CD4-positive, alpha-beta T cell (primary cell): ENCODE results near the gene SPTBN5. TPM values are rescaled to one million over a fixed set of nuclear protein-coding genes. Genes with fewer than 3 reads are reported as not detected.

ENCODE experiments used
- ATAC-seq: fragments of 200-7000 bp; cut with Tn5 transposase; one replicate; pipeline ENCODE4 v1.10.0; 2022; ENCODE audit warnings: mild to moderate bottlenecking; ENCODE audit not compliant: poor library complexity
- CTCF ChIA-PET: fragments of 350-600 bp; sonication (Branson Sonifier 250); formaldehyde crosslinking; loops from one replicate; lab custom pipeline; 2021; ENCODE audit warnings: antibody characterized with exemption, inconsistent platforms; lab: Charles Lee
- POLR2A ChIA-PET: fragments of 350-600 bp; sonication (Branson Sonifier 250); formaldehyde crosslinking; loops from one replicate; lab custom pipeline; 2021; ENCODE audit warnings: antibody characterized with exemption, inconsistent platforms; lab: Charles Lee
- DNase-seq, 14 experiments: peaks; one replicate each; pipeline ENCODE4 v3.0.0-alpha.2; 2013 to 2020; ENCODE audit warnings: mixed read lengths in 2 of 14
- H3K27ac ChIP-seq, 2 donors: one replicate each; pipeline versions ENCODE4 v1.5.1 to v1.7.0; 2013; ENCODE audit warnings: low read length in 2 of 2, low read depth in 1 of 2, mild to moderate bottlenecking in 1 of 2
- H3K27me3 ChIP-seq, 2 experiments: 1 replicate in 1 of 2; 2 replicates in 1 of 2; pipeline versions ENCODE4 v1.6.1 to v1.7.0; 2013; ENCODE audit warnings: low read length in 2 of 2, control low read depth in 1 of 2, mild to moderate bottlenecking in 1 of 2, moderate library complexity in 1 of 2; ENCODE audit not compliant: insufficient read depth in 2 of 2, control insufficient read depth in 1 of 2
- H3K36me3 ChIP-seq: one replicate; pipeline ENCODE4 v1.6.1; 2013; ENCODE audit warnings: low read length, control low read depth; ENCODE audit not compliant: insufficient read depth
- H3K4me1 ChIP-seq: one replicate; pipeline ENCODE4 v1.6.1; 2013; ENCODE audit warnings: low read length, control low read depth; ENCODE audit not compliant: insufficient read depth
- H3K4me3 ChIP-seq: one replicate; pipeline ENCODE4 v1.5.1; 2013; ENCODE audit warnings: mild to moderate bottlenecking, low read length, moderate library complexity
- H3K9me3 ChIP-seq, 2 experiments: 1 replicate in 1 of 2; 2 replicates in 1 of 2; pipeline versions ENCODE4 v1.6.1 to v1.7.0; 2013; ENCODE audit warnings: low read length in 2 of 2, mild to moderate bottlenecking in 2 of 2, control low read depth in 1 of 2, moderate library complexity in 1 of 2; ENCODE audit not compliant: control insufficient read depth in 1 of 2, insufficient read depth in 1 of 2
- H3K27ac Mint-ChIP-seq: one replicate; pipeline ENCODE4 v1.8.0; 2020; ENCODE audit warnings: mixed read lengths
- H3K27me3 Mint-ChIP-seq: one replicate; pipeline ENCODE4 v1.8.0; 2021; ENCODE audit warnings: mixed read lengths
- H3K36me3 Mint-ChIP-seq: one replicate; pipeline ENCODE4 v1.8.0; 2021; ENCODE audit warnings: low read depth, mixed read lengths
- H3K4me1 Mint-ChIP-seq: one replicate; pipeline ENCODE4 v1.8.0; 2021; ENCODE audit warnings: low read depth, mixed read lengths
- H3K4me3 Mint-ChIP-seq: one replicate; pipeline ENCODE4 v1.8.0; 2020; ENCODE audit warnings: mild to moderate bottlenecking, mixed read lengths
- H3K9me3 Mint-ChIP-seq: one replicate; pipeline ENCODE4 v1.8.0; 2020; ENCODE audit warnings: mixed read lengths
- intact Hi-C, 2 experiments: fragments of 100-400 bp; cut with DNase I in 1 of 2; cut with micrococcal nuclease in 1 of 2; formaldehyde crosslinking; loops; one replicate each; pipeline versions ENCODE4 v1.15.1 to v1.9.0; 2023 to 2025; cut with DNase I, micrococcal nuclease
- total RNA-seq, 174 experiments: library from RNA in 2 of 174; stranded (reverse) in 2 of 174; gene quantifications; one replicate each; pipeline ENCODE4 v1.2.3 and lab custom pipeline; 2021 to 2026
- TF ChIP-seq, protein P1 (sequence below): fragments of 200-600 bp; IDR thresholded peaks from one replicate; pipeline ENCODE4 v1.8.0; 2022; ENCODE audit warnings: antibody characterized with exemption, mild to moderate bottlenecking

Gene SPTBN5
- total RNA-seq, 2 experiments from 2014 or later, result 2.2 to 2.3 TPM

- no peak overlapping the region for H3K27ac ChIP-seq
- Mint-ChIP-seq H3K27ac (no peak overlapping the region), H3K27me3 (peaks cover 4% of the 10 kb centered on the region), H3K4me3 (no peak overlapping the region), H3K4me1 (peaks cover 22% of the 10 kb centered on the region), H3K36me3 (no peaks in the 10 kb centered on the region), H3K9me3 (no peaks in the 10 kb centered on the region)
- peaks cover 35% of the 10 kb centered on the region for H3K4me1 ChIP-seq
- intact Hi-C loops, result no loop called here
- TF ChIP-seq, protein P1, sequence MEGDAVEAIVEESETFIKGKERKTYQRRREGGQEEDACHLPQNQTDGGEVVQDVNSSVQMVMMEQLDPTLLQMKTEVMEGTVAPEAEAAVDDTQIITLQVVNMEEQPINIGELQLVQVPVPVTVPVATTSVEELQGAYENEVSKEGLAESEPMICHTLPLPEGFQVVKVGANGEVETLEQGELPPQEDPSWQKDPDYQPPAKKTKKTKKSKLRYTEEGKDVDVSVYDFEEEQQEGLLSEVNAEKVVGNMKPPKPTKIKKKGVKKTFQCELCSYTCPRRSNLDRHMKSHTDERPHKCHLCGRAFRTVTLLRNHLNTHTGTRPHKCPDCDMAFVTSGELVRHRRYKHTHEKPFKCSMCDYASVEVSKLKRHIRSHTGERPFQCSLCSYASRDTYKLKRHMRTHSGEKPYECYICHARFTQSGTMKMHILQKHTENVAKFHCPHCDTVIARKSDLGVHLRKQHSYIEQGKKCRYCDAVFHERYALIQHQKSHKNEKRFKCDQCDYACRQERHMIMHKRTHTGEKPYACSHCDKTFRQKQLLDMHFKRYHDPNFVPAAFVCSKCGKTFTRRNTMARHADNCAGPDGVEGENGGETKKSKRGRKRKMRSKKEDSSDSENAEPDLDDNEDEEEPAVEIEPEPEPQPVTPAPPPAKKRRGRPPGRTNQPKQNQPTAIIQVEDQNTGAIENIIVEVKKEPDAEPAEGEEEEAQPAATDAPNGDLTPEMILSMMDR, result no peak
- H3K27me3 ChIP-seq, result peaks cover 0 to 6% of the 10 kb centered on the region in 2 experiments
- ChIA-PET CTCF (interaction anchor here (1.4 kb wide), 1 partner anchor 17 kb away, joined by 3 read pairs; no protein-coding TSS in a partner anchor), POLR2A (no interaction called here)
- no peak for DNase-seq
- H3K9me3 ChIP-seq, result peaks cover 0 to 6% of the 10 kb centered on the region in 2 experiments
- H3K36me3 ChIP-seq, result no peaks in the 10 kb centered on the region
- no peak for ATAC-seq
- H3K4me3 ChIP-seq, result no peak overlapping the region
These were observed 6.7 kb downstream of the SPTBN5 start for GRCh38 chr15:41887161-41887560.

- intact Hi-C loops, result no loop called here
- Histone ChIP-seq H3K9me3 (peaks cover 0 to 6% of the 10 kb centered on the region in 2 experiments), H3K27ac (no peak overlapping the region), H3K27me3 (peaks cover 0 to 6% of the 10 kb centered on the region in 2 experiments), H3K4me3 (no peak overlapping the region), H3K4me1 (peaks cover 32% of the 10 kb centered on the region), H3K36me3 (no peaks in the 10 kb centered on the region)
- no peaks in the 10 kb centered on the region for H3K9me3 Mint-ChIP-seq
- ChIA-PET CTCF (interaction anchor here (1.4 kb wide), 1 partner anchor 18 kb away, joined by 3 read pairs; no protein-coding TSS in a partner anchor), POLR2A (no interaction called here)
- no peak for DNase-seq
- H3K4me3 Mint-ChIP-seq, result no peak overlapping the region
- H3K27me3 Mint-ChIP-seq, result peaks cover 4% of the 10 kb centered on the region
- H3K4me1 Mint-ChIP-seq, result peaks cover 17% of the 10 kb centered on the region
- no peak overlapping the region for H3K27ac Mint-ChIP-seq
- ATAC-seq, result no peak
- TF ChIP-seq, protein P1, result no peak
- no peaks in the 10 kb centered on the region for H3K36me3 Mint-ChIP-seq
These were observed 7.1 kb downstream of the SPTBN5 start for GRCh38 chr15:41886741-41887140.

- ATAC-seq (no peak), DNase-seq (no peak)
- H3K36me3 Mint-ChIP-seq, result no peaks in the 10 kb centered on the region
- peaks cover 32% of the 10 kb centered on the region for H3K4me1 ChIP-seq
- ChIA-PET POLR2A (no interaction called here), CTCF (interaction anchor here (1.4 kb wide), 1 partner anchor 19 kb away, joined by 3 read pairs; no protein-coding TSS in a partner anchor)
- peaks cover 0 to 6% of the 10 kb centered on the region in 2 experiments for H3K9me3 ChIP-seq
- no peak overlapping the region for H3K4me3 ChIP-seq
- H3K27ac ChIP-seq, result no peak overlapping the region
- H3K27me3 ChIP-seq, result peaks cover 0 to 12% of the 10 kb centered on the region in 2 experiments
- peaks cover 20% of the 10 kb centered on the region for H3K4me1 Mint-ChIP-seq
- no peak overlapping the region for H3K4me3 Mint-ChIP-seq
- no peak overlapping the region for H3K27ac Mint-ChIP-seq
- intact Hi-C loops, result no loop called here
- H3K27me3 Mint-ChIP-seq, result peaks cover 11% of the 10 kb centered on the region
- TF ChIP-seq, protein P1, result no peak
- H3K36me3 ChIP-seq, result no peaks in the 10 kb centered on the region
- H3K9me3 Mint-ChIP-seq, result no peaks in the 10 kb centered on the region
These were observed 8.0 kb downstream of the SPTBN5 start for GRCh38 chr15:41885841-41886240.
